OCI-LY1 (cell line): Measurements from ENCODE around the gene EGR4.

Source experiments
- H2AFZ ChIP-seq: fragments of 200-600 bp; sonication (generic), shearing (Covaris generic); 2 replicates; pipeline ENCODE4 v1.6.0; 2014; ENCODE audit warnings: antibody characterized with exemption, mild to moderate bottlenecking, low read length
- H3F3A ChIP-seq: fragments of 200-600 bp; sonication (generic), shearing (Covaris generic); 2 replicates; pipeline ENCODE4 v1.6.0; 2014; ENCODE audit warnings: mild to moderate bottlenecking, antibody characterized with exemption, low read length, moderate library complexity; ENCODE audit not compliant: insufficient read depth
- H3K27ac ChIP-seq: fragments of 200-600 bp; sonication (generic); 2 replicates; pipeline ENCODE4 v1.5.1; 2014; ENCODE audit warnings: low read length, mixed run types, mild to moderate bottlenecking, low read depth; ENCODE audit not compliant: poor library complexity, severe bottlenecking
- H3K27me3 ChIP-seq: fragments of 200-600 bp; sonication (generic); 2 replicates; pipeline ENCODE4 v1.6.0; 2014; ENCODE audit warnings: antibody characterized with exemption, mild to moderate bottlenecking, low read length, moderate library complexity; ENCODE audit not compliant: insufficient read depth
- H3K36me3 ChIP-seq: fragments of 200-600 bp; sonication (generic); 2 replicates; pipeline ENCODE4 v1.6.1; 2014; ENCODE audit warnings: mild to moderate bottlenecking, antibody characterized with exemption, low read length, moderate library complexity, mixed read lengths; ENCODE audit not compliant: insufficient read depth
- H3K4me1 ChIP-seq: fragments of 200-600 bp; sonication (generic); 2 replicates; pipeline ENCODE4 v1.5.1; 2014; ENCODE audit warnings: mild to moderate bottlenecking, low read length, moderate library complexity; ENCODE audit not compliant: insufficient read depth, severe bottlenecking
- H3K4me2 ChIP-seq: fragments of 200-600 bp; sonication (generic), shearing (Covaris generic); 2 replicates; pipeline ENCODE4 v1.6.1; 2014; ENCODE audit warnings: low read length
- H3K4me3 ChIP-seq: fragments of 200-600 bp; sonication (generic); 2 replicates; pipeline ENCODE4 v1.5.1; 2014; ENCODE audit warnings: low read length, low read depth, mild to moderate bottlenecking, mixed read lengths; ENCODE audit not compliant: poor library complexity, severe bottlenecking
- H3K79me2 ChIP-seq: fragments of 200-600 bp; shearing (Covaris generic); 2 replicates; pipeline ENCODE4 v1.6.1; 2016; ENCODE audit warnings: mixed run types, low read length, mixed read lengths; ENCODE audit not compliant: insufficient read depth
- H3K9ac ChIP-seq: fragments of 200-600 bp; sonication (generic), shearing (Covaris generic); 2 replicates; pipeline ENCODE4 v1.6.1; 2014; ENCODE audit warnings: mild to moderate bottlenecking, low read length, mixed read lengths
- H3K9me2 ChIP-seq: fragments of 200-600 bp; sonication (generic), shearing (Covaris generic); 2 replicates; pipeline ENCODE4 v1.6.1; 2014; ENCODE audit warnings: low read depth, mild to moderate bottlenecking, low read length, mixed read lengths
- H3K9me3 ChIP-seq: fragments of 200-600 bp; shearing (Covaris generic); 2 replicates; pipeline ENCODE4 v1.6.1; 2014; ENCODE audit warnings: low read length, mixed read lengths
- H4K20me1 ChIP-seq: fragments of 200-600 bp; sonication (generic), shearing (Covaris generic); 2 replicates; pipeline ENCODE4 v1.6.0; 2016; ENCODE audit warnings: mild to moderate bottlenecking, low read length; ENCODE audit not compliant: insufficient read depth
- EZH2 ChIP-seq: fragments of 200-600 bp; sonication (generic), shearing (Covaris generic); IDR thresholded peaks from 2 replicates; pipeline ENCODE4 v1.8.0; 2017; ENCODE audit warnings: borderline replicate concordance, mixed run types, mild to moderate bottlenecking, antibody characterized with exemption, low read length, moderate library complexity, mixed read lengths
- TF ChIP-seq, protein P1 (sequence below): fragments of 200-600 bp; sonication (generic), shearing (Covaris generic); IDR thresholded peaks from 2 replicates; pipeline ENCODE4 v1.5.1; 2017; ENCODE audit warnings: mild to moderate bottlenecking, antibody characterized with exemption, low read length, moderate library complexity, mixed read lengths

The EGR4 gene

DNA sequence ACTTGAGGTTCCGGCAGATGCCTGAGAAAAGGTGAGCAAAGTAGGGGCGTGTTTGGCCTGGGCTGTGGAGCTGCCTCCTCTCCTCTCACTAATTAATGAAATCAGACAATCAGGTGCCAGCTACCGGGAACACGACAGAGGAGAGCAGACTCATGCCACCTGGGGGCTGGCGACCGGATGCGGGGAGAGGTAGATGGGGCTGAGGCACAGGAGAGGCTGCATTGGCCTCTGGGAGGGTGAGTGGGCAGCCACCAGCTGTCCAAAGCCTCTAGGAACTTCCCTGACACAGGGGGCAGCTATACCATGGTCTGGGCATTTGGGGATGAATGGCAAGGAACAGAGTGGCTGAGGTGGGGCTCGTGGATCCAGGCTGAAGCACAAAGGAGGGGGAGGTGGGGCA lies 34.1 kb downstream of the EGR4 start:
- peaks cover 84% of the 10 kb centered on the region for H3K36me3 ChIP-seq
- no peak for TF ChIP-seq EZH2

DNA sequence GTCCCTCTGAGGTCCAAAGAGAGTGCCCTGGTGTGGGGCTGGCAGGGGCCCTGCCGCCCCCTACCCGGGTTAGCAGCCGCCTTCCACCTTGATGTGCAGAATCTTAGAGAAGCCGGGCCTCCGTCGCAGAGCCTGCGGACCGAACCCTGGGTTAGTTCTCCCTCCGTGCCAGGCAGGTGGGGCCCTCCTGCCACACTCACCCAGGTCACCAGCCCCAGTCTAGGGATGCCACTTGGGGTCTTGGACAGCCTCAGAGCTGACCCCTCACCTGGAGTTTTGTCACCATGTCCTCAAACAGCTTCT lies 34.5 kb downstream of the EGR4 start:
- H3F3A ChIP-seq: no peaks in the 10 kb centered on the region
- no peak overlapping the region for H3K27ac ChIP-seq

More for the DNA sequence above, 34.1 kb downstream of the EGR4 start:
- H3K27me3 ChIP-seq: no peaks in the 10 kb centered on the region
- H3K27ac ChIP-seq: no peak overlapping the region
- no peak overlapping the region for H3K4me3 ChIP-seq
- no peaks in the 10 kb centered on the region for H4K20me1 ChIP-seq
- H3K4me2 ChIP-seq: no peak overlapping the region
- H3K79me2 ChIP-seq: no peaks in the 10 kb centered on the region
- no peak overlapping the region for H2AFZ ChIP-seq
- no peaks in the 10 kb centered on the region for H3K4me1 ChIP-seq
- H3K9me3 ChIP-seq: no peaks in the 10 kb centered on the region
- H3K9ac ChIP-seq: no peak overlapping the region
- no peaks in the 10 kb centered on the region for H3K9me2 ChIP-seq
- no peaks in the 10 kb centered on the region for H3F3A ChIP-seq

DNA sequence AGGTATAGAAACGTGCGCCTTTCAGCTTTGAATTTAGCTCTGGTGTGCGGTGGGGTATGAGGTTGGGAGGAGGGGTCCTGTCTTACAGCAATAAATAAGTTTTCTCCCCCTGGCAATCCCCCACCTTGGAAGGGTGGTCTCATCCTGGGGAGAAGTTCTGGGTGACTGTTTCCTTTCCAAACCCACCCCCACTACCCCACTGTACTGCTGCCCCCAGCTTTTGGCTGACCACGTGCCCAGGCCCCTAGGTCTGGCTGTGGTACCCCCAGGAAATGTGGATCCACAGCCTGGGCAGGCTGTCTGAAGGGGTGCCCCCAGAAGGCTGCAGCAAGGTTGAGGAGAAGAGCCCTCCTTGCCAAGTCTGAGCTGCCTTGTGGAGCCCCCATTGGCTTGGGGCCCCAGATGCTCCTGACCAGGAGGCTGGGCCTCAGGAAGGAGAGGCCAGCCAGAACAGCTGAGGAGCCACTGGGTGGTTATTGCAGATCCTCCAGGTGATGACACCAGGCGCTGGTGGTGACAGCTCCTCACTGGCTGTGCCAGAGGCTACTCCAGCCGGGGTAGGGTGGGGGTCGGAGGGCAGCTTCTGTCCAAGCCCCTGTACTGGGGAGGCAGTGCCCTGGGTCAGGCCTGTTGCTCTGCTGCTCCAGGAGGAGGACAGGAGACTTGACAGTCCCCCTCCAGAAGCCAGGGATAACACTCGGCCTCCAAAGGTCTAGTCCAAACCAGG lies 35.0 kb downstream of the EGR4 start:
- Histone ChIP-seq H2AFZ (no peak overlapping the region), H3K27ac (no peak overlapping the region), H3K9ac (no peak overlapping the region), H3K4me2 (no peak overlapping the region), H4K20me1 (no peaks in the 10 kb centered on the region), H3K4me3 (no peak overlapping the region), H3K79me2 (no peaks in the 10 kb centered on the region), H3K36me3 (peaks cover 84% of the 10 kb centered on the region), H3F3A (no peaks in the 10 kb centered on the region), H3K27me3 (no peaks in the 10 kb centered on the region), H3K9me2 (no peaks in the 10 kb centered on the region), H3K9me3 (no peaks in the 10 kb centered on the region), H3K4me1 (no peaks in the 10 kb centered on the region)
- TF ChIP-seq, protein P1, sequence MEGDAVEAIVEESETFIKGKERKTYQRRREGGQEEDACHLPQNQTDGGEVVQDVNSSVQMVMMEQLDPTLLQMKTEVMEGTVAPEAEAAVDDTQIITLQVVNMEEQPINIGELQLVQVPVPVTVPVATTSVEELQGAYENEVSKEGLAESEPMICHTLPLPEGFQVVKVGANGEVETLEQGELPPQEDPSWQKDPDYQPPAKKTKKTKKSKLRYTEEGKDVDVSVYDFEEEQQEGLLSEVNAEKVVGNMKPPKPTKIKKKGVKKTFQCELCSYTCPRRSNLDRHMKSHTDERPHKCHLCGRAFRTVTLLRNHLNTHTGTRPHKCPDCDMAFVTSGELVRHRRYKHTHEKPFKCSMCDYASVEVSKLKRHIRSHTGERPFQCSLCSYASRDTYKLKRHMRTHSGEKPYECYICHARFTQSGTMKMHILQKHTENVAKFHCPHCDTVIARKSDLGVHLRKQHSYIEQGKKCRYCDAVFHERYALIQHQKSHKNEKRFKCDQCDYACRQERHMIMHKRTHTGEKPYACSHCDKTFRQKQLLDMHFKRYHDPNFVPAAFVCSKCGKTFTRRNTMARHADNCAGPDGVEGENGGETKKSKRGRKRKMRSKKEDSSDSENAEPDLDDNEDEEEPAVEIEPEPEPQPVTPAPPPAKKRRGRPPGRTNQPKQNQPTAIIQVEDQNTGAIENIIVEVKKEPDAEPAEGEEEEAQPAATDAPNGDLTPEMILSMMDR: no peak
- TF ChIP-seq EZH2: no peak

More for the DNA sequence above, 34.5 kb downstream of the EGR4 start:
- Histone ChIP-seq H3K4me3 (no peak overlapping the region), H4K20me1 (no peaks in the 10 kb centered on the region), H3K36me3 (peaks cover 84% of the 10 kb centered on the region), H2AFZ (no peak overlapping the region), H3K4me2 (no peak overlapping the region), H3K27me3 (no peaks in the 10 kb centered on the region), H3K9me2 (no peaks in the 10 kb centered on the region), H3K9ac (no peak overlapping the region), H3K9me3 (no peaks in the 10 kb centered on the region), H3K79me2 (no peaks in the 10 kb centered on the region), H3K4me1 (no peaks in the 10 kb centered on the region)
- TF ChIP-seq, protein P1: no peak
- no peak for TF ChIP-seq EZH2
